Astrocyte (in vitro differentiated cells and primary cell): ENCODE measurements around the gene IL1R2. TPM values are rescaled to one million over a fixed set of nuclear protein-coding genes. Genes with fewer than 3 reads are reported as not detected.
A peak's percentile ranks its signal among the peaks of the same experiment; 100 is the strongest.

Experiments used
- DNase-seq: peaks from one replicate; pipeline ENCODE4 v3.0.0-alpha.2; 2010; ENCODE audit warnings: low read depth
- FAIRE-seq: peaks from 2 replicates; lab custom pipeline; 2011; peaks lifted over from hg19 to GRCh38; lab: Jason Lieb, UNC
- H2AFZ ChIP-seq: 2 replicates; pipeline ENCODE4 v1.6.0; 2012; ENCODE audit warnings: low read depth, low read length, inconsistent platforms
- H3K27ac ChIP-seq: 2 replicates; pipeline ENCODE4 v1.5.1; 2011; ENCODE audit warnings: low read depth, low read length, inconsistent platforms
- H3K27me3 ChIP-seq: 2 replicates; pipeline ENCODE4 v1.6.0; 2011; ENCODE audit warnings: low read length, inconsistent platforms; ENCODE audit not compliant: insufficient read depth
- H3K36me3 ChIP-seq: 2 replicates; pipeline ENCODE4 v1.5.1; 2011; ENCODE audit warnings: low read length, inconsistent platforms; ENCODE audit not compliant: insufficient read depth
- H3K4me1 ChIP-seq: 2 replicates; pipeline ENCODE4 v1.5.1; 2011; ENCODE audit warnings: low read length, inconsistent platforms; ENCODE audit not compliant: insufficient read depth
- H3K4me2 ChIP-seq: 2 replicates; pipeline ENCODE4 v1.6.0; 2012; ENCODE audit warnings: low read length, inconsistent platforms
- H3K4me3 ChIP-seq: 2 replicates; pipeline ENCODE4 v1.5.1; 2011; ENCODE audit warnings: low read depth, mild to moderate bottlenecking, low read length, inconsistent platforms; ENCODE audit not compliant: insufficient read depth
- H3K79me2 ChIP-seq: 2 replicates; pipeline ENCODE4 v1.6.0; 2012; ENCODE audit warnings: mild to moderate bottlenecking, low read length, inconsistent platforms; ENCODE audit not compliant: insufficient read depth
- H3K9ac ChIP-seq: 2 replicates; pipeline ENCODE4 v1.6.0; 2012; ENCODE audit warnings: mild to moderate bottlenecking, low read length, inconsistent platforms
- H3K9me3 ChIP-seq: 2 replicates; pipeline ENCODE4 v1.5.1; 2012; ENCODE audit warnings: low read depth, mild to moderate bottlenecking, low read length, inconsistent platforms; ENCODE audit not compliant: insufficient read depth
- H4K20me1 ChIP-seq: 2 replicates; pipeline ENCODE4 v1.6.0; 2012; ENCODE audit warnings: low read length, inconsistent platforms; ENCODE audit not compliant: insufficient read depth
- H3K27ac Mint-ChIP-seq: one replicate; pipeline ENCODE4 v1.8.0; 2021; ENCODE audit warnings: mild to moderate bottlenecking, mixed read lengths; ENCODE audit not compliant: unreplicated experiment
- H3K27me3 Mint-ChIP-seq: one replicate; pipeline ENCODE4 v1.8.0; 2021; ENCODE audit warnings: low read depth, mixed read lengths; ENCODE audit not compliant: unreplicated experiment
- H3K36me3 Mint-ChIP-seq: one replicate; pipeline ENCODE4 v1.8.0; 2021; ENCODE audit warnings: low read depth, mixed read lengths; ENCODE audit not compliant: unreplicated experiment
- H3K4me1 Mint-ChIP-seq: one replicate; pipeline ENCODE4 v1.8.0; 2021; ENCODE audit warnings: low read depth, mixed read lengths; ENCODE audit not compliant: unreplicated experiment
- H3K4me3 Mint-ChIP-seq: one replicate; pipeline ENCODE4 v1.8.0; 2021; ENCODE audit warnings: mild to moderate bottlenecking, moderate library complexity, mixed read lengths; ENCODE audit not compliant: unreplicated experiment
- H3K9me3 Mint-ChIP-seq: one replicate; pipeline ENCODE4 v1.8.0; 2021; ENCODE audit warnings: mild to moderate bottlenecking, mixed read lengths; ENCODE audit not compliant: unreplicated experiment
- EZH2 ChIP-seq: IDR thresholded peaks from 2 replicates; pipeline ENCODE4 v1.6.1; 2012; ENCODE audit warnings: mild to moderate bottlenecking, low read length, inconsistent platforms; ENCODE audit not compliant: insufficient read depth
- total RNA-seq: library from RNA; stranded (reverse); gene quantifications from 2 replicates; pipeline ENCODE4 v1.2.1, GENCODE V29; 2021
- TF ChIP-seq, protein P1 (sequence below): IDR thresholded peaks from 2 replicates; pipeline ENCODE4 v1.5.1; 2011; ENCODE audit warnings: low read depth, mild to moderate bottlenecking, inconsistent platforms, low read length, moderate library complexity; ENCODE audit not compliant: insufficient read depth

IL1R2 gene
- total RNA-seq, 1 donor from 2014 or later, result 0.34 TPM

DNA sequence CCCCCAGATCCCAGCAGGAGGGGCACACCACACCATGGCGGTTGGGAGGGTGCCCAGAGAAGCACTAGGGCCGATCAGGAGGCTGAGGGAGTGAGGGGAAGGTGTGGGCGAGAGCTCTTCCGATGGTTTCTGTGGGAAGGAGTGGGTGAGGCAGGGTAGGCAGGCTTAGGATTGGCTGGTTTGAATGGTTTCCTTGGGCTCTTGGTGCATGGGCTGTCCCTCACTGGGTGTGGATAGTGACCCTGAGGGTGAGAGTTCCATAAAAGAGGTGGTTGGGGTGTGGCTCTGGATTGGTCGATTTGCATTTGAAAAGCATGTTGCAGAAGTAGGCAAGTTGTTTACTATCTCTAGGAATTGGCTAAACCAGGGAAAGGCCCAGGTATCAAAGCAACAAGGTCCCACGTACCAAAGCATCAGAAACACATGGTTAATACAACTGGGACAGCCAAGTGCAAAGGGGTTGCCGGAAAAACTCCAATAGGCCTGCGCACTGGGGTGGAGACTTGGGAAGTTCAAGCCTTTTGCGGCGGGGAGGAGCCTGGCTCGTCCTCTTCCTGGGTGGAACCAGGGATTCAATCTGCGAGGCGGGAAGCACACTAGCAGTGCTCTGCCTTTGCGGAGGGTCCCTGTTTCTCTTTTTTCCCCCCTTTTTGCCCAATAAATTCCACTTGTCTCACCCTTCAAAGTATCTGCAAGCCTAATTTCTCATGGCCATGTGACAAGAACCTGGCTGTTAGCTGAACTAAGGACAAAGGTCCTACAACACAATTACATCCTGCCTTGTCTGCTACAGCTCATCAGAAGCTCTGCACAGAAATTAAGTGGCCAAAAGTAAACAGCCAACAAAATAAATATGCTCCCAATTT lies 43.2 kb downstream of the IL1R2 start:
- Histone ChIP-seq H3K27ac (no peak overlapping the region), H3K4me1 (peaks cover 19% of the 10 kb centered on the region), H3K36me3 (no peaks in the 10 kb centered on the region), H3K27me3 (no peaks in the 10 kb centered on the region), H3K79me2 (no peaks in the 10 kb centered on the region), H4K20me1 (no peaks in the 10 kb centered on the region), H2AFZ (no peak overlapping the region), H3K9ac (no peak overlapping the region), H3K9me3 (no peaks in the 10 kb centered on the region), H3K4me2 (no peak overlapping the region), H3K4me3 (no peak overlapping the region)
- H3K27me3 Mint-ChIP-seq, result peaks cover 2% of the 10 kb centered on the region
- DNase-seq (no peak), FAIRE-seq (no peak)
- H3K4me1 Mint-ChIP-seq, result peaks cover 32% of the 10 kb centered on the region
- peaks cover 15% of the 10 kb centered on the region for H3K9me3 Mint-ChIP-seq
- H3K27ac Mint-ChIP-seq, result peak overlapping the region; percentile 34
- peak overlapping the region; percentile 66 for H3K4me3 Mint-ChIP-seq
- TF ChIP-seq EZH2, result no peak
- TF ChIP-seq, protein P1, sequence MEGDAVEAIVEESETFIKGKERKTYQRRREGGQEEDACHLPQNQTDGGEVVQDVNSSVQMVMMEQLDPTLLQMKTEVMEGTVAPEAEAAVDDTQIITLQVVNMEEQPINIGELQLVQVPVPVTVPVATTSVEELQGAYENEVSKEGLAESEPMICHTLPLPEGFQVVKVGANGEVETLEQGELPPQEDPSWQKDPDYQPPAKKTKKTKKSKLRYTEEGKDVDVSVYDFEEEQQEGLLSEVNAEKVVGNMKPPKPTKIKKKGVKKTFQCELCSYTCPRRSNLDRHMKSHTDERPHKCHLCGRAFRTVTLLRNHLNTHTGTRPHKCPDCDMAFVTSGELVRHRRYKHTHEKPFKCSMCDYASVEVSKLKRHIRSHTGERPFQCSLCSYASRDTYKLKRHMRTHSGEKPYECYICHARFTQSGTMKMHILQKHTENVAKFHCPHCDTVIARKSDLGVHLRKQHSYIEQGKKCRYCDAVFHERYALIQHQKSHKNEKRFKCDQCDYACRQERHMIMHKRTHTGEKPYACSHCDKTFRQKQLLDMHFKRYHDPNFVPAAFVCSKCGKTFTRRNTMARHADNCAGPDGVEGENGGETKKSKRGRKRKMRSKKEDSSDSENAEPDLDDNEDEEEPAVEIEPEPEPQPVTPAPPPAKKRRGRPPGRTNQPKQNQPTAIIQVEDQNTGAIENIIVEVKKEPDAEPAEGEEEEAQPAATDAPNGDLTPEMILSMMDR, result no peak
- peaks cover 6% of the 10 kb centered on the region for H3K36me3 Mint-ChIP-seq

DNA sequence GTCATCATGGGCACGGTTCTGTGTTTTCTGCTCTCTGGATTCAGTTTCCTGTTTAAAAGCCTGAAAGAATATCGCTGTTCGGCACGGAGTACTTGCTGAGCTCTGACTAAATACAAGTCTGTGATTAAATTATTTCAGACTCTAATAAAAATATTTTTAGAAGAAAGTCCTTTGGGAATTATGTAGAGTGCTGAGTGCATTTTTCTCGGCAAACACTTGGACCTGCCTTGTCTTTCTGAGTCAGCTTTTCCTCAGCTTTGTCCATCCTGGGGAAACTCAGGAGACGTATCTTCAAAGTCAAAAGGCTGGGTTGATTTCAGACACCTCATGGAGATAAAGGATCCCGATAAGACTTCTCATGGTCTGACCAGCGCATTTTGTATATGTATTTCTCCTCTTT lies 45.9 kb downstream of the IL1R2 start:
- H3K4me3 Mint-ChIP-seq, result no peak overlapping the region
- H3K9ac ChIP-seq, result peak overlapping the region; percentile 29

More for the DNA sequence above, 45.9 kb downstream of the IL1R2 start:
- Histone ChIP-seq H3K9me3 (no peaks in the 10 kb centered on the region), H4K20me1 (no peaks in the 10 kb centered on the region), H3K4me2 (peak overlapping the region; percentile 42), H2AFZ (no peak overlapping the region), H3K27me3 (no peaks in the 10 kb centered on the region), H3K4me1 (peaks cover 19% of the 10 kb centered on the region), H3K27ac (peak overlapping the region; percentile 28), H3K36me3 (no peaks in the 10 kb centered on the region), H3K4me3 (no peak overlapping the region), H3K79me2 (no peaks in the 10 kb centered on the region)
- peaks cover 2% of the 10 kb centered on the region for H3K27me3 Mint-ChIP-seq
- peaks cover 6% of the 10 kb centered on the region for H3K36me3 Mint-ChIP-seq
- H3K4me1 Mint-ChIP-seq, result peaks cover 53% of the 10 kb centered on the region
- DNase-seq (peak; percentile 52), FAIRE-seq (no peak)
- peaks cover 18% of the 10 kb centered on the region for H3K9me3 Mint-ChIP-seq
- H3K27ac Mint-ChIP-seq, result no peak overlapping the region
- TF ChIP-seq EZH2, result no peak
- TF ChIP-seq, protein P1, result no peak
